SK-N-MC (cell line): Measurements from ENCODE around the gene SRGAP1.
"Not testable (repeated sequence)": the region's sequence is repeated elsewhere in the genome, so short reads cannot be mapped to it uniquely, and the experiment has no call there.

Experiments used
- DNase-seq: peaks from one replicate; pipeline ENCODE4 v3.0.0-alpha.2; 2011; ENCODE audit warnings: low read depth, low spot score
- H3K27ac ChIP-seq: fragments of 200-600 bp; sonication (generic); 2 replicates; pipeline ENCODE4 v1.5.1; 2016; ENCODE audit warnings: mixed run types
- H3K36me3 ChIP-seq: fragments of 200-600 bp; sonication (generic); 2 replicates; pipeline ENCODE4 v1.6.1; 2017; ENCODE audit warnings: antibody characterized with exemption, low read length, mixed read lengths; ENCODE audit not compliant: insufficient read depth
- H3K4me3 ChIP-seq: fragments of 200-600 bp; sonication (generic); 2 replicates; pipeline ENCODE4 v1.5.1; 2016
- H3K9ac ChIP-seq: fragments of 200-600 bp; sonication (generic); 2 replicates; pipeline ENCODE4 v1.8.0; 2017; ENCODE audit warnings: mixed run types, mixed read lengths; ENCODE audit not compliant: insufficient read length
- H3K9me3 ChIP-seq: fragments of 200-600 bp; sonication (generic); 2 replicates; pipeline ENCODE4 v1.6.1; 2017; ENCODE audit warnings: low read depth, mild to moderate bottlenecking, antibody characterized with exemption, low read length, moderate library complexity, mixed read lengths
- EZH2 ChIP-seq: fragments of 200-600 bp; sonication (generic); IDR thresholded peaks from one replicate; pipeline ENCODE4 v1.6.1; 2017; ENCODE audit warnings: antibody characterized with exemption
- FOXP2 ChIP-seq: optimal IDR thresholded peaks from 2 replicates; pipeline ENCODE3; 2011; ENCODE audit warnings: mild to moderate bottlenecking, moderate library complexity; ENCODE audit not compliant: insufficient read depth; ENCODE audit errors: extremely low read length, control extremely low read depth
- POLR2AphosphoS5 ChIP-seq: IDR thresholded peaks from 2 replicates; pipeline ENCODE4 v1.6.1; 2012; ENCODE audit warnings: mild to moderate bottlenecking, low read depth, low read length, borderline replicate concordance

The SRGAP1 gene

GRCh38 chr12:64193931-64194330, 349.4 kb downstream of the SRGAP1 start:
- Histone ChIP-seq H3K36me3 (peaks cover 3% of the 10 kb centered on the region; the same call in 1 of the 2 replicates), H3K9ac (no peak overlapping the region), H3K4me3 (no peak overlapping the region), H3K27ac (no peak overlapping the region), H3K9me3 (no peaks in the 10 kb centered on the region)
- TF ChIP-seq FOXP2 (no peak), POLR2AphosphoS5 (no peak), EZH2 (no peak)
- no peak for DNase-seq

GRCh38 chr12:64194333-64195149, 350.0 kb downstream of the SRGAP1 start:
- Histone ChIP-seq H3K9ac (no peak overlapping the region), H3K36me3 (peaks cover 3% of the 10 kb centered on the region; the same call in 1 of the 2 replicates), H3K4me3 (no peak overlapping the region), H3K27ac (no peak overlapping the region), H3K9me3 (no peaks in the 10 kb centered on the region)
- no peak for TF ChIP-seq FOXP2
- DNase-seq: no peak

- not testable (repeated sequence) for H3K27ac ChIP-seq, H3K9me3 ChIP-seq, H3K9ac ChIP-seq, H3K36me3 ChIP-seq, DNase-seq, H3K4me3 ChIP-seq
These were observed 351.3 kb downstream of the SRGAP1 start for GRCh38 chr12:64195841-64196240.

- Histone ChIP-seq H3K9ac (no peak overlapping the region), H3K9me3 (no peaks in the 10 kb centered on the region), H3K27ac (no peak overlapping the region), H3K36me3 (no peaks in the 10 kb centered on the region), H3K4me3 (no peak overlapping the region)
- TF ChIP-seq FOXP2: no peak
- no peak for TF ChIP-seq POLR2AphosphoS5
- no peak for TF ChIP-seq EZH2
- DNase-seq: no peak
These were observed 358.5 kb downstream of the SRGAP1 start for GRCh38 chr12:64203036-64203435.

- DNase-seq: no peak
- no peak overlapping the region for H3K9ac ChIP-seq
- no peak overlapping the region for H3K4me3 ChIP-seq
- no peaks in the 10 kb centered on the region for H3K36me3 ChIP-seq
- no peak overlapping the region for H3K27ac ChIP-seq
- no peak for TF ChIP-seq EZH2
- no peak for TF ChIP-seq POLR2AphosphoS5
- no peak for TF ChIP-seq FOXP2
- no peaks in the 10 kb centered on the region for H3K9me3 ChIP-seq
These were observed 359.3 kb downstream of the SRGAP1 start for GRCh38 chr12:64203775-64204174.

- H3K36me3 ChIP-seq: no peaks in the 10 kb centered on the region
- no peak overlapping the region for H3K9ac ChIP-seq
- no peak overlapping the region for H3K27ac ChIP-seq
- H3K9me3 ChIP-seq: no peaks in the 10 kb centered on the region
- TF ChIP-seq FOXP2 (no peak), POLR2AphosphoS5 (no peak), EZH2 (no peak)
- no peak overlapping the region for H3K4me3 ChIP-seq
- no peak for DNase-seq
These were observed 361.0 kb downstream of the SRGAP1 start for GRCh38 chr12:64205542-64205941.

- Histone ChIP-seq H3K27ac (no peak overlapping the region), H3K9ac (no peak overlapping the region), H3K4me3 (no peak overlapping the region), H3K9me3 (no peaks in the 10 kb centered on the region), H3K36me3 (peaks cover 7% of the 10 kb centered on the region; the same call in 1 of the 2 replicates)
- TF ChIP-seq EZH2 (no peak), POLR2AphosphoS5 (no peak), FOXP2 (no peak)
- DNase-seq: no peak
These were observed 363.0 kb downstream of the SRGAP1 start for GRCh38 chr12:64207453-64207852.
